DOHH2 (cell line): ENCODE measurements around the gene TTC7B.

Source experiments
- EZH2phosphoT487 ChIP-seq: fragments of 200-600 bp; sonication (generic); IDR thresholded peaks from 2 replicates; pipeline ENCODE4 v1.6.1; 2017; ENCODE audit warnings: borderline replicate concordance, mild to moderate bottlenecking, antibody characterized with exemption, low read length, moderate library complexity, mixed read lengths
- TF ChIP-seq, protein P1 (sequence below): fragments of 200-600 bp; sonication (generic); IDR thresholded peaks from one replicate; pipeline ENCODE4 v1.5.1; 2014; ENCODE audit warnings: antibody characterized with exemption, mild to moderate bottlenecking, low read depth, low read length; ENCODE audit not compliant: poor library complexity, severe bottlenecking

DNA sequence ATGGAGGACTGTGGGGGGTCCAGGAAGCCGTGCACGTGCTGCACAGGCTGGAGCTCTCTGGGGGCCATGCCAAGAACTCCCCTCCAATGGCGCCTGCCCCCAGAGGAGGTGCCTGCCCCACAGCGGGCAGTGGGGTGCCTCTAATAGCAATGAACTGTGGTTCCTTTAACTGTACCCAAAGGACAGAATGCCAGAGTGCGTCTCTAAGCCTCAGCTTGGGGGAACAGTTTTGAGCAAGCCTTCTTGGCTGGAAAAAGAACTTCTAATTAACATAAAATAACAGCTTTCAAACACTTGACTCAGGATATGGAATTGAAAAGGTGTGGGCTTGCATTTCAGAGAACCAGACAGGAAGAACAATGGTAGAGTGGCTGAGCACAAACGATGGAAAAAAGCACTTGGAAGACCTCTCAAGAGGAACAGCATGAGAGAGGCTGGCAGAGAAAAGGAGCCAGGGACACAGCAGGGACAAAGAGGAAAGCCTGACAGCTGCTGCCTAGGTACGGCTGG lies 195.6 kb downstream of the TTC7B start:
- TF ChIP-seq, protein P1, sequence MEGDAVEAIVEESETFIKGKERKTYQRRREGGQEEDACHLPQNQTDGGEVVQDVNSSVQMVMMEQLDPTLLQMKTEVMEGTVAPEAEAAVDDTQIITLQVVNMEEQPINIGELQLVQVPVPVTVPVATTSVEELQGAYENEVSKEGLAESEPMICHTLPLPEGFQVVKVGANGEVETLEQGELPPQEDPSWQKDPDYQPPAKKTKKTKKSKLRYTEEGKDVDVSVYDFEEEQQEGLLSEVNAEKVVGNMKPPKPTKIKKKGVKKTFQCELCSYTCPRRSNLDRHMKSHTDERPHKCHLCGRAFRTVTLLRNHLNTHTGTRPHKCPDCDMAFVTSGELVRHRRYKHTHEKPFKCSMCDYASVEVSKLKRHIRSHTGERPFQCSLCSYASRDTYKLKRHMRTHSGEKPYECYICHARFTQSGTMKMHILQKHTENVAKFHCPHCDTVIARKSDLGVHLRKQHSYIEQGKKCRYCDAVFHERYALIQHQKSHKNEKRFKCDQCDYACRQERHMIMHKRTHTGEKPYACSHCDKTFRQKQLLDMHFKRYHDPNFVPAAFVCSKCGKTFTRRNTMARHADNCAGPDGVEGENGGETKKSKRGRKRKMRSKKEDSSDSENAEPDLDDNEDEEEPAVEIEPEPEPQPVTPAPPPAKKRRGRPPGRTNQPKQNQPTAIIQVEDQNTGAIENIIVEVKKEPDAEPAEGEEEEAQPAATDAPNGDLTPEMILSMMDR = no peak
- no peak for TF ChIP-seq EZH2phosphoT487
